ENCODE results near the gene C11orf98.

DNA sequence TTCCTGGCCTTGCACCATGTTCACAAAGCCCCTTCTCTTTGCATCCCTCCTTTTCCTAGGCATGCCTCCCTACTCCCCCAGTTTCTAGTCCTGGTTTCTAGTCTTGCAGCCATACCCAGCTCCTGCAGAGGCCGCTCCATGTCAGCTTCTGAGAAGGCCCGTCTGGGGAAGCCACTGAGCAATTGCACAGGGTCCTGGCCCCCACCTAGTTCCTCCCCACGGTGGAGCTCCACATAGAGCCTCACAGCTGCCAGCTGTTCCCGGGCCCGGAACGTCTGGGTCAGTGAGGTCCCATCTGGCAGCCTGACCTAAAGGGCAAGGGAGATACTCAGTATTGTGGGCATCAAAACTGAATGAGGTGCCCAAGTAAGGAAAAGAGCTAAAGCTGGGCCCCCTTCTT lies 11.7 kb upstream of the C11orf98 start:
- TF ChIP-seq JUN (CRISPR knock-in tag; IDR thresholded peaks at IDR 0.05) (no peak), CTCF (IDR thresholded peaks at IDR 0.05) (no peak), TP53 (CRISPR knock-in tag; IDR thresholded peaks at IDR 0.05) (no peak), SP1 (CRISPR knock-in tag; conservative IDR thresholded peaks at IDR 0.05) (no peak), NFYB (CRISPR knock-in tag; conservative IDR thresholded peaks at IDR 0.05; ENCODE audit: low read depth) (no peak), ZNF263 (CRISPR knock-in tag; IDR thresholded peaks at IDR 0.05; ENCODE audit: low read depth) (no peak), NR1H2 (CRISPR knock-in tag; IDR thresholded peaks at IDR 0.05) (no peak), ZBTB43 (CRISPR knock-in tag; IDR thresholded peaks at IDR 0.05) (no peak), ATF3 (CRISPR knock-in tag; conservative IDR thresholded peaks at IDR 0.05) (no peak)

Measured in WTC11 (cell line).